Occipital lobe (tissue), 2 donors: Measurements from ENCODE around the gene GOLGA8R. TPM values are rescaled to one million over a fixed set of nuclear protein-coding genes. Genes with fewer than 3 reads are reported as not detected.

Experiments used
- small RNA-seq: library from RNA; depleted of rRNA; stranded (forward); fragments of <200 nt; gene quantifications from one replicate; pipeline ENCODE3, GENCODE V24; 2014
- total RNA-seq: library from RNA; depleted of rRNA; stranded (reverse); fragments of >200 nt; gene quantifications from one replicate; pipeline ENCODE4 v1.2.3, GENCODE V29; 2014

The GOLGA8R gene
- total RNA-seq, 1 donor from 2014 or later: 0.62 TPM

Small RNA genes lying within 50 kb of the gene (small RNA-seq; reads per million reads assigned to genes)
- gene AC019322.2: not detected
- not detected for gene RF00019
- not detected for gene RF00096
- gene RN7SL196P: not detected

Other genes with a start within 250 kb of the GOLGA8R start
- 3.9 TPM for gene CHRFAM7A, start 20.7 kb downstream of the GOLGA8R start, total RNA-seq
- 0.62 TPM for gene GOLGA8Q, start 137.8 kb upstream of the GOLGA8R start, total RNA-seq
- 0.31 TPM for gene GOLGA8H, start 189.8 kb upstream of the GOLGA8R start, total RNA-seq